ENCODE measurements around the gene CDC37L1. TPM values are rescaled to one million over a fixed set of nuclear protein-coding genes. Genes with fewer than 3 reads are reported as not detected.
A peak's percentile ranks its signal among the peaks of the same experiment; 100 is the strongest.

Gene CDC37L1
- total RNA-seq (10 to 100 TPM; 19.5 to 26.3 TPM), polyA plus RNA-seq (10 to 100 TPM; 17.8 to 19.9 TPM)
- long read RNA-seq, donor 1, transcript CDC37L1-201 (7 exons, 3,502 nt): major isoform, 82 of 93 reads
- long read RNA-seq, donor 1, partial matches to known transcripts: 6 of 93 reads
- long read RNA-seq, donor 1, other reads (novel, unspliced or antisense): 5 of 93 reads
- long read RNA-seq, donor 2, transcript CDC37L1-201 (7 exons, 3,502 nt): major isoform, 18 of 23 reads
- long read RNA-seq, donor 2, partial matches to known transcripts: 0 of 23 reads
- long read RNA-seq, donor 2, other reads (novel, unspliced or antisense): 5 of 23 reads

- DNase-seq: peak; percentile 99 to 100
- Histone ChIP-seq H3K27me3 (ENCODE audit: control insufficient read depth in 1 of 2, insufficient read depth in 2 of 2, low read length in 1 of 2) (no peaks in the 10 kb centered on the region), H3K4me3 (ENCODE audit: low read length in 2 of 2) (peak within 1 kb of the TSS; percentile 93 to 94), H3K36me3 (ENCODE audit: control insufficient read depth in 1 of 2, insufficient read depth in 2 of 2, low read length in 1 of 2) (no peaks in the 10 kb centered on the region), H3K27ac (ENCODE audit: low read depth in 1 of 2, low read length in 2 of 2) (peak within 1 kb of the TSS; percentile 91 to 98), H3K9me3 (ENCODE audit: control insufficient read depth, low read length) (no peaks in the 10 kb centered on the region), H3K4me1 (ENCODE audit: control insufficient read depth in 1 of 2, insufficient read depth in 2 of 2, low read length in 2 of 2) (no peaks in the 10 kb centered on the region)
- intact Hi-C loops (cut with DNase I): loop anchor here in 1 of 2 donors (10.0 kb wide), 2 partner anchors 65 to 755 kb away; partner anchors contain the start of genes AK3 and PLGRKT
- WGBS, 2 donors: 0% methylated on average over 66 of the region's 66 CpGs
- peak; percentile 99 for ATAC-seq (ENCODE audit: low FRiP score)
Observed at GRCh38 chr9:4679268-4680172, at the start of gene CDC37L1. Gene CDC37L1 (plus strand): TSS chr9:4679569. CDS start chr9:4679768, 199 bp downstream.

DNA sequence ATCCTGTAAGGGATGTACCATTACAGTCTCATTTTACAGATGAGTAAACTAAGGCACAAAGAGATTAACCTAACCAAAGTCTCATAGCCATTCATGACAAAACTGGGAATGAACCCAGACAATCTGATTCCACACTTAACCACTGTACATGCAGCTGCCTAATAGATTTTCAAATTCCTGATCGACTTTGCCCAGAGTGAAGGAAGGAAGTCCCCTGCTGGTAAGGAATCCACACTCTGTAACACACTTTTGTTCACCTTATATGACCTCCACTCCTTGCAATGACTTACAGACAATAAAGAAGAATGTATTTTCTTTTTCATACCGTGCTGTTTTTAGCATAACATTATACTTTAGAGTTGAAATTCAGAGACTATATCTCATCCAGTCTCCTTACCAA is 48.5 kb upstream of the CDC37L1 start:
- H3K27me3 ChIP-seq (ENCODE audit: control insufficient read depth in 1 of 2, insufficient read depth in 2 of 2, low read length in 1 of 2): no peaks in the 10 kb centered on the region
- ATAC-seq (ENCODE audit: low FRiP score): no peak
- WGBS, 2 donors: 32 to 39% methylated on average over 2 of the region's 2 CpGs
- H3K27ac ChIP-seq (ENCODE audit: low read depth in 1 of 2, low read length in 2 of 2): no peak overlapping the region
- DNase-seq: no peak
- no peaks in the 10 kb centered on the region for H3K9me3 ChIP-seq (ENCODE audit: control insufficient read depth, low read length)
- H3K36me3 ChIP-seq (ENCODE audit: control insufficient read depth in 1 of 2, insufficient read depth in 2 of 2, low read length in 1 of 2): peaks cover 0 to 3% of the 10 kb centered on the region in 2 donors
- H3K4me1 ChIP-seq (ENCODE audit: control insufficient read depth in 1 of 2, insufficient read depth in 2 of 2, low read length in 2 of 2): no peaks in the 10 kb centered on the region
- intact Hi-C loops (cut with DNase I): no loop called here
- no peak overlapping the region for H3K4me3 ChIP-seq (ENCODE audit: low read length in 2 of 2)

GRCh38 chr9:4638968-4639367 is 40.4 kb upstream of the CDC37L1 start:
- Histone ChIP-seq H3K27ac (ENCODE audit: low read depth in 1 of 2, low read length in 2 of 2) (no peak overlapping the region), H3K4me1 (ENCODE audit: control insufficient read depth in 1 of 2, insufficient read depth in 2 of 2, low read length in 2 of 2) (no peaks in the 10 kb centered on the region), H3K4me3 (ENCODE audit: low read length in 2 of 2) (no peak overlapping the region), H3K27me3 (ENCODE audit: control insufficient read depth in 1 of 2, insufficient read depth in 2 of 2, low read length in 1 of 2) (no peaks in the 10 kb centered on the region), H3K9me3 (ENCODE audit: control insufficient read depth, low read length) (no peaks in the 10 kb centered on the region), H3K36me3 (ENCODE audit: control insufficient read depth in 1 of 2, insufficient read depth in 2 of 2, low read length in 1 of 2) (no peaks in the 10 kb centered on the region)
- intact Hi-C loops (cut with DNase I): loop anchor here in 1 of 2 donors (5.0 kb wide), 1 partner anchor 247 kb away; no protein-coding TSS in a partner anchor
- ATAC-seq (ENCODE audit: low FRiP score) (no peak), DNase-seq (no peak)
- WGBS, 2 donors: 81 to 87% methylated on average over 3 of the region's 3 CpGs

DNA sequence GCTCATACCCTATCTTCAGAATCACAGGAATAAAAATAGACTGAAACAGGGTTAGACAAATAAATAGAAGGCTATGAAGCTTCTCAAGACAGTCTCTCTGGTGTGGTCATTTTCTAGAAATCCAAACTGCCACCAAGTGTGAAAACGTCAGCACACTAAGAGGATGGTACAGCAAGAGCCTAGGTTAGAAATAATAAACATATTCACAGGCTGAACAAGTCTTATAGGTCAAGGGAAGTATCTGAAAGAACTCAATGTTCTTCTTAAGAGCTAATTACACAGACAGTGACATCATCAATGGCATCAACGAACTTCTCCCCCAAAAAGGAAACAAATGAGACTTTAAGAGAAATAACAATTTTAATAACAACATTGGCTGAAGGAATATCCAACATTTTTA is 39.9 kb upstream of the CDC37L1 start:
- DNase-seq (no peak), ATAC-seq (ENCODE audit: low FRiP score) (no peak)
- WGBS, 2 donors: 25 to 26% methylated on average over 2 of the region's 2 CpGs
- Histone ChIP-seq H3K4me3 (ENCODE audit: low read length in 2 of 2) (no peak overlapping the region), H3K27me3 (ENCODE audit: control insufficient read depth in 1 of 2, insufficient read depth in 2 of 2, low read length in 1 of 2) (no peaks in the 10 kb centered on the region), H3K9me3 (ENCODE audit: control insufficient read depth, low read length) (no peaks in the 10 kb centered on the region), H3K27ac (ENCODE audit: low read depth in 1 of 2, low read length in 2 of 2) (no peak overlapping the region), H3K36me3 (ENCODE audit: control insufficient read depth in 1 of 2, insufficient read depth in 2 of 2, low read length in 1 of 2) (no peaks in the 10 kb centered on the region), H3K4me1 (ENCODE audit: control insufficient read depth in 1 of 2, insufficient read depth in 2 of 2, low read length in 2 of 2) (no peaks in the 10 kb centered on the region)
- intact Hi-C loops (cut with DNase I): loop anchor here in 1 of 2 donors (5.0 kb wide), 1 partner anchor 247 kb away; no protein-coding TSS in a partner anchor

DNA sequence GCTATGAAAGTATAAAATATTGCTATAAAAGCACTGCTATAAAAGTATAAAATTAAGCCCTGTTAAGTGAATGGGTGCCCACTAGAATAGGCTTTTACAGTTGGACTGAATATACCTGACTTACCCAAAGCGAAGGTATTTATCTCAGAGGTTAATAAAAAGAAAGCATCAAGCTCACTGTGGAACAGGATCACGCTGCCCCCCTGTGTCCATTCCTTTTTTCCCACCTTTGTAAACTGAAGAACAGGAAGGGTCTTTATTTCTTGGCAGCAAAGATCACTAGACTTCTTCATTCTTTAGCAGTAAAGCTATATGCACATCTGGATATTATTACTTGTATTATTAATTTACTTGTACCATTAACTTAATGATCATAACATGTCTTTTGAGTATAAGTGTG is 39.3 kb upstream of the CDC37L1 start:
- ATAC-seq (ENCODE audit: low FRiP score) (no peak), DNase-seq (no peak)
- Histone ChIP-seq H3K27ac (ENCODE audit: low read depth in 1 of 2, low read length in 2 of 2) (no peak overlapping the region), H3K4me3 (ENCODE audit: low read length in 2 of 2) (no peak overlapping the region), H3K4me1 (ENCODE audit: control insufficient read depth in 1 of 2, insufficient read depth in 2 of 2, low read length in 2 of 2) (no peaks in the 10 kb centered on the region), H3K27me3 (ENCODE audit: control insufficient read depth in 1 of 2, insufficient read depth in 2 of 2, low read length in 1 of 2) (no peaks in the 10 kb centered on the region), H3K9me3 (ENCODE audit: control insufficient read depth, low read length) (no peaks in the 10 kb centered on the region), H3K36me3 (ENCODE audit: control insufficient read depth in 1 of 2, insufficient read depth in 2 of 2, low read length in 1 of 2) (no peaks in the 10 kb centered on the region)
- 48 to 53% methylated on average over 2 of the region's 2 CpGs for WGBS, 2 donors
- intact Hi-C loops (cut with DNase I): loop anchor here (5.0 to 10.0 kb wide), 2 partner anchors 258 to 325 kb away; no protein-coding TSS in a partner anchor

DNA sequence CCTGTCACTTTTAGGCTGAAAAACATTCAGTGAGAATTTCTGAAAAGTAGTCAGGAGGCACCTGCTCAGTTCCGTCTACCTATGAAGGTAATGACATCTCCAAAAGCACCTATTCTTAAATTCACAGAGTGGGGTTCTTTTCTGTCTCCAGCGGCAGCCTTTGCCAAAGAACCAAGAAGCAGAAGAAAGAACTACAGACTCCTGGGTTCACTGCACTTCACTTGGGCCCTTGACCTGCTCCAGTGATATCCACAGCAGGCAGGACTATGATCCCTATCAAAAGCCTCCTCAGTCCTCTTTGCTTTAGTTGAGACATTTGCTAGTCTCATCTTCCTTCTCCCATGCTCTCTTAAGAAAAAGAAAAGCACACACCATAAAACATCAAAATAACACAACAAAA is 37.0 kb upstream of the CDC37L1 start:
- 91 to 92% methylated on average over 2 of the region's 2 CpGs for WGBS, 2 donors
- Histone ChIP-seq H3K36me3 (ENCODE audit: control insufficient read depth in 1 of 2, insufficient read depth in 2 of 2, low read length in 1 of 2) (no peaks in the 10 kb centered on the region), H3K27me3 (ENCODE audit: control insufficient read depth in 1 of 2, insufficient read depth in 2 of 2, low read length in 1 of 2) (no peaks in the 10 kb centered on the region), H3K4me1 (ENCODE audit: control insufficient read depth in 1 of 2, insufficient read depth in 2 of 2, low read length in 2 of 2) (no peaks in the 10 kb centered on the region), H3K9me3 (ENCODE audit: control insufficient read depth, low read length) (no peaks in the 10 kb centered on the region), H3K4me3 (ENCODE audit: low read length in 2 of 2) (no peak overlapping the region), H3K27ac (ENCODE audit: low read depth in 1 of 2, low read length in 2 of 2) (no peak overlapping the region)
- DNase-seq (no peak), ATAC-seq (ENCODE audit: low FRiP score) (no peak)
- intact Hi-C loops (cut with DNase I): loop anchor here (5.0 to 10.0 kb wide), 2 partner anchors 260 to 328 kb away; no protein-coding TSS in a partner anchor

GRCh38 chr9:4654084-4654483 is 25.3 kb upstream of the CDC37L1 start:
- Histone ChIP-seq H3K36me3 (ENCODE audit: control insufficient read depth in 1 of 2, insufficient read depth in 2 of 2, low read length in 1 of 2) (peaks cover 0 to 2% of the 10 kb centered on the region in 2 donors), H3K9me3 (ENCODE audit: control insufficient read depth, low read length) (no peaks in the 10 kb centered on the region), H3K27ac (ENCODE audit: low read depth in 1 of 2, low read length in 2 of 2) (no peak overlapping the region), H3K4me1 (ENCODE audit: control insufficient read depth in 1 of 2, insufficient read depth in 2 of 2, low read length in 2 of 2) (no peaks in the 10 kb centered on the region), H3K4me3 (ENCODE audit: low read length in 2 of 2) (no peak overlapping the region), H3K27me3 (ENCODE audit: control insufficient read depth in 1 of 2, insufficient read depth in 2 of 2, low read length in 1 of 2) (no peaks in the 10 kb centered on the region)
- intact Hi-C loops (cut with DNase I): no loop called here
- ATAC-seq (ENCODE audit: low FRiP score) (no peak), DNase-seq (no peak)
- WGBS, 2 donors: 86 to 90% methylated on average over 9 of the region's 9 CpGs

DNA sequence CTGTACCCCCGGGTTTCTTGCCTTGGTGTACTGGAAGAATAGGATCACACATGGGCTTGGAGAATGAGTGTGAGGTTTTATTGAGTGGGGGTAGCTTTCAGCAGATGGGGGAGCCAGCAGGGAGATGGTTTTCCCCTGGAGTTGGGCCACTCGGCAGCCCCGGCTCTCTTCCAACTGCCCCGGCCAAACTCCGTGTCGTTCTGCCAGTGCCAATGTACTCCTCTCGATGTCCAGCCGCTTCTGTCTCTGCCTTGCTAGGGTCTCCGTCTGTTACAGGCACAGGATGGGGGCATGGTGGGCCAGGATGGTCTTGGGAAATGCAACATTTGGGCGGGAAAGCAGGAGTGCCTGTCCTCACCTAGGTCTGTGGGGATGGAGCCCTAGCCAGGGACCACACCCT is 24.8 kb upstream of the CDC37L1 start:
- DNase-seq (no peak), ATAC-seq (ENCODE audit: low FRiP score) (no peak)
- H3K36me3 ChIP-seq (ENCODE audit: control insufficient read depth in 1 of 2, insufficient read depth in 2 of 2, low read length in 1 of 2): peaks cover 0 to 2% of the 10 kb centered on the region in 2 donors
- no peak overlapping the region for H3K27ac ChIP-seq (ENCODE audit: low read depth in 1 of 2, low read length in 2 of 2)
- H3K27me3 ChIP-seq (ENCODE audit: control insufficient read depth in 1 of 2, insufficient read depth in 2 of 2, low read length in 1 of 2): no peaks in the 10 kb centered on the region
- no peaks in the 10 kb centered on the region for H3K4me1 ChIP-seq (ENCODE audit: control insufficient read depth in 1 of 2, insufficient read depth in 2 of 2, low read length in 2 of 2)
- WGBS, 2 donors: 94 to 95% methylated on average over 10 of the region's 10 CpGs
- H3K4me3 ChIP-seq (ENCODE audit: low read length in 2 of 2): no peak overlapping the region
- intact Hi-C loops (cut with DNase I): no loop called here
- H3K9me3 ChIP-seq (ENCODE audit: control insufficient read depth, low read length): no peaks in the 10 kb centered on the region
